Endothelial cell of umbilical vein (primary cell): ENCODE data around the gene GATA3. TPM values are rescaled to one million over a fixed set of nuclear protein-coding genes. Genes with fewer than 3 reads are reported as not detected.

Experiments
- BruUV-seq: library from RNA; stranded (reverse); fragments of 400-500 nt; replicated peaks from 2 replicates; lab custom pipeline; 2021; lab: Mats Ljungman, UMichigan
- CTCF ChIA-PET: fragments of 300-600, 350-600 bp; sonication (Branson Sonifier 250); formaldehyde crosslinking; loops from one replicate; lab custom pipeline; 2021; ENCODE audit warnings: antibody characterized with exemption, inconsistent platforms; lab: Charles Lee
- POLR2A ChIA-PET: fragments of 300-600, 350-600 bp; sonication (Branson Sonifier 250); formaldehyde crosslinking; loops from one replicate; lab custom pipeline; 2021; ENCODE audit warnings: antibody characterized with exemption, inconsistent platforms; lab: Charles Lee
- DNase-seq: peaks from one replicate; pipeline ENCODE4 v3.0.0-alpha.2; 2011; ENCODE audit warnings: low read depth, low spot score
- FAIRE-seq: peaks from 2 replicates; lab custom pipeline; 2011; peaks lifted over from hg19 to GRCh38; lab: Jason Lieb, UNC
- H2AFZ ChIP-seq: 2 replicates; pipeline ENCODE4 v1.6.0; 2012; ENCODE audit warnings: low read depth, low read length, control low read depth, inconsistent platforms
- H3K27ac ChIP-seq: 2 replicates; pipeline ENCODE4 v1.5.1; 2011; ENCODE audit warnings: low read depth, mild to moderate bottlenecking, control low read depth, low read length, moderate library complexity; ENCODE audit not compliant: insufficient read depth
- H3K27me3 ChIP-seq, 2 experiments: 2 replicates each; pipeline versions ENCODE4 v1.6.0 to v1.6.1; 2011; ENCODE audit warnings: low read length in 2 of 2, mixed read lengths in 1 of 2; ENCODE audit not compliant: control insufficient read depth in 2 of 2, insufficient read depth in 2 of 2
- H3K36me3 ChIP-seq, 2 experiments: 2 replicates in 1 of 2; 3 replicates in 1 of 2; pipeline ENCODE4 v1.5.1; 2011; ENCODE audit warnings: low read length in 2 of 2, mild to moderate bottlenecking in 1 of 2, moderate library complexity in 1 of 2; ENCODE audit not compliant: control insufficient read depth in 2 of 2, insufficient read depth in 2 of 2; ENCODE audit errors: extremely low read depth in 1 of 2
- H3K4me1 ChIP-seq: 3 replicates; pipeline ENCODE4 v1.5.1; 2011; ENCODE audit warnings: mild to moderate bottlenecking, low read length; ENCODE audit not compliant: control insufficient read depth, insufficient read depth; ENCODE audit errors: extremely low read depth
- H3K4me2 ChIP-seq: 2 replicates; pipeline ENCODE4 v1.6.1; 2011; ENCODE audit warnings: low read length, control low read depth, mixed read lengths; ENCODE audit not compliant: insufficient read depth
- H3K4me3 ChIP-seq, 3 experiments: fragments of 200-600 bp in 1 of 3; sonication (generic), shearing (Covaris generic) in 1 of 3; replicated peaks in 1 of 3; 2 replicates each; pipeline ENCODE4 v1.5.1; 2011 to 2016; ENCODE audit warnings: control low read depth in 3 of 3, low read length in 3 of 3, mild to moderate bottlenecking in 2 of 3, inconsistent platforms in 1 of 3, low read depth in 1 of 3, moderate library complexity in 1 of 3; ENCODE audit not compliant: insufficient read depth in 1 of 3
- H3K79me2 ChIP-seq: 2 replicates; pipeline ENCODE4 v1.6.0; 2012; ENCODE audit warnings: low read length, inconsistent platforms; ENCODE audit not compliant: control insufficient read depth, insufficient read depth
- H3K9ac ChIP-seq: replicated peaks from 2 replicates; pipeline ENCODE3; 2011; ENCODE audit warnings: low read length, control low read depth; ENCODE audit not compliant: insufficient read depth; ENCODE audit errors: extremely low read depth
- H3K9me1 ChIP-seq: replicated peaks from 3 replicates; pipeline ENCODE4 v1.6.0; 2011; ENCODE audit warnings: mild to moderate bottlenecking, low read length; ENCODE audit not compliant: control insufficient read depth, insufficient read depth; ENCODE audit errors: extremely low read depth
- H3K9me3 ChIP-seq: replicated peaks from 2 replicates; pipeline ENCODE4 v1.5.1; 2012; ENCODE audit warnings: low read length, inconsistent platforms; ENCODE audit not compliant: control insufficient read depth, insufficient read depth
- H4K20me1 ChIP-seq: replicated peaks from 2 replicates; pipeline ENCODE3; 2011; ENCODE audit warnings: mild to moderate bottlenecking, low read length; ENCODE audit not compliant: control insufficient read depth, insufficient read depth; ENCODE audit errors: extremely low read depth
- CTCF ChIP-seq, 2 donors: IDR thresholded peaks; 1 replicate in 1 of 2; 2 replicates in 1 of 2; pipeline ENCODE4 v1.5.1; 2011; ENCODE audit warnings: low read length in 2 of 2, mild to moderate bottlenecking in 2 of 2, moderate library complexity in 2 of 2, control low read depth in 1 of 2, inconsistent platforms in 1 of 2, low read depth in 1 of 2; ENCODE audit not compliant: insufficient read depth in 1 of 2; ENCODE audit errors: extremely low read depth in 1 of 2
- EZH2 ChIP-seq: IDR thresholded peaks from 2 replicates; pipeline ENCODE4 v1.6.1; 2012; ENCODE audit warnings: borderline replicate concordance, low read depth, mild to moderate bottlenecking, moderate library complexity, low read length, inconsistent platforms; ENCODE audit not compliant: severe bottlenecking
- FOS ChIP-seq: IDR thresholded peaks from 2 replicates; pipeline ENCODE4 v1.6.1; 2011; ENCODE audit warnings: mild to moderate bottlenecking, low read length, moderate library complexity, borderline replicate concordance; ENCODE audit not compliant: insufficient read depth
- GATA2 ChIP-seq: IDR thresholded peaks from 2 replicates; pipeline ENCODE4 v1.7.0; 2011; ENCODE audit warnings: low read depth, mild to moderate bottlenecking, moderate library complexity, mixed read lengths, low read length; ENCODE audit not compliant: insufficient read length, insufficient read depth
- JUN ChIP-seq: IDR thresholded peaks from 2 replicates; pipeline ENCODE4 v1.6.1; 2011; ENCODE audit warnings: borderline replicate concordance, low read depth; ENCODE audit not compliant: insufficient read length, insufficient read depth
- MAX ChIP-seq: IDR thresholded peaks from 2 replicates; pipeline ENCODE4 v1.6.1; 2011; ENCODE audit not compliant: insufficient read depth, insufficient read length
- MYC ChIP-seq: IDR thresholded peaks from one replicate; pipeline ENCODE4 v1.6.1; 2011; ENCODE audit warnings: mild to moderate bottlenecking, low read depth, low read length
- POLR2A ChIP-seq: IDR thresholded peaks from 2 replicates; pipeline ENCODE4 v1.6.1; 2012; ENCODE audit warnings: low read depth, mild to moderate bottlenecking, control low read depth, low read length
- POLR2AphosphoS5 ChIP-seq: IDR thresholded peaks from 2 replicates; pipeline ENCODE4 v1.6.1; 2012; ENCODE audit warnings: low read depth, mild to moderate bottlenecking, control low read depth, low read length, moderate library complexity; ENCODE audit not compliant: insufficient read depth
- dilution Hi-C: fragments of 300-500 bp; cut with MboI; formaldehyde crosslinking; loops from one replicate; pipeline ENCODE4 v1.15.0; 2019; ENCODE audit warnings: low sequenced_read_pairs; ENCODE audit not compliant: extremely low pct_ligation_motif_present
- intact Hi-C: fragments of 100-400 bp; cut with micrococcal nuclease; formaldehyde crosslinking; loops from one replicate; pipeline ENCODE4 v1.10.0; 2022
- polyA plus RNA-seq, 4 experiments: library from polyadenylated mRNA; depleted of rRNA in 3 of 4; stranded (reverse) in 3 of 4; unstranded in 1 of 4; fragments of >200 nt; gene quantifications; 2 replicates each; pipeline versions ENCODE4 v1.2.1 to v1.2.3, GENCODE V29; 2011 to 2012; ENCODE audit warnings: missing spikeins in 1 of 4
- total RNA-seq: library from RNA; stranded (reverse); gene quantifications from 2 replicates; pipeline ENCODE4 v1.2.3, GENCODE V29; 2021

GATA3 gene
- total and polyA plus RNA-seq, 2 donors (not counting 3 experiments of a cell fraction or from before 2014, with no cell fraction given), result 9.3 to 33.0 TPM

GRCh38 chr10:8122611-8123369, 68.3 kb downstream of the GATA3 start:
- H4K20me1 ChIP-seq, result no peaks in the 10 kb centered on the region
- TF ChIP-seq POLR2AphosphoS5 (no peak), MYC (no peak), POLR2A (no peak), FOS (no peak), GATA2 (no peak), EZH2 (no peak), MAX (no peak), JUN (no peak), CTCF (IDR thresholded peaks at IDR 0.05; ENCODE audit: extremely low read depth in 1 of 2, insufficient read depth in 1 of 2, low read depth in 1 of 2, low read length in 2 of 2) (no peak)
- H3K36me3 ChIP-seq, result no peaks in the 10 kb centered on the region
- no peak overlapping the region for H3K4me3 ChIP-seq
- ChIA-PET POLR2A (no interaction called here), CTCF (no interaction called here)
- no peak for FAIRE-seq
- no peaks in the 10 kb centered on the region for H3K9me1 ChIP-seq
- no TSS peak for BruUV-seq
- no peak overlapping the region for H3K9ac ChIP-seq
- H3K27me3 ChIP-seq, result no peaks in the 10 kb centered on the region
- no peaks in the 10 kb centered on the region for H3K9me3 ChIP-seq
- H3K4me2 ChIP-seq, result no peak overlapping the region
- H3K79me2 ChIP-seq, result no peaks in the 10 kb centered on the region
- no peak overlapping the region for H3K27ac ChIP-seq
- intact Hi-C loops (no loop called here), dilution Hi-C loops (no loop called here)
- no peak for DNase-seq
- no peak overlapping the region for H2AFZ ChIP-seq
- H3K4me1 ChIP-seq, result peaks cover 2% of the 10 kb centered on the region
